Measurements from ENCODE around the gene SH2B2. TPM values are rescaled to one million over a fixed set of nuclear protein-coding genes. Genes with fewer than 3 reads are reported as not detected.

The SH2B2 gene
- total and polyA plus RNA-seq, 4 donors, result 0.65 to 1.4 (median 1.0) TPM; not detected in 1

DNA sequence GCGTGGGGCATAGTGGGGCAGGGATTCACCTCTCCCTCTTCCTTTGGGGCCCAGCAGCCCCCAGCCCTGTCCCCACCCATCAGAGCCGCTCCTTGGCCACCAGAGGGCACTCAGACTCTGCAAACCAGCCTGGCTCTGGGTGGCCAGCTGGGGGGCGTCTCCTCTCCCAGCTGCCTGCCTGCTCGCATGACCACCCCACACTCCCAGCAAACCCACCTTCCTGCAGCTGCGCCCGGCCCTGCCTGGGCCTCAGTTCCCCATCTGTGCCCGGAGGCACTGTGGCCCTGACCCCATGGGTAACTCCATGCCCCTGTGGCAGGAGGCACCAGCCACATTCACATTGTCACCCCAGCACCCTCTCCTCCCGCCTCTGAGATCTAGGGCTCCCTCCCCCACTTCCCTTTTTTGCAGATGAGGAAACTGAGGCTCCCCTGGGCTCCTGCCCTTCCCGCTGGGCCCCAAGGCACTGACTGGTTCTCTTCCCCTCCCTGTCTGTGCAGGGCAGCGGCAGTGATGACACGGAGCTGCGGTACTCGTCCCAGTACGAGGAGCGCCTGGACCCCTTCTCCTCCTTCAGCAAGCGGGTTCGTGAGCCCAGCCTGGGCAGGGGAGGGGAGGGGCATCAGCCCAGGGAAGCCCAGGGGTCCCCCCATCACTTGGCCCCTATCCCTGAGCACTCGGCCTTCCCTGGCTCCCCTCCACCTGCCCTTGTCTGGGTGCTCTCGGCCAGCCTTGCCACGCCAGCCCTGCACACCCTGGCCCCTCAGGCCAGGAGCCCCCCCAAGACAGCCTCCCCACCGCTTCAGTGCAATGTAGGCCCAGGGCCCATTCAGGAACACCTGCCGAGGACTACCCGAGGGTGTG, 6.9 kb upstream of the SH2B2 start:
- Histone ChIP-seq H3K4me3 (ENCODE audit: low read depth in 1 of 3, low read length in 3 of 3) (no peak overlapping the region), H3K36me3 (ENCODE audit: control insufficient read depth in 4 of 4, insufficient read depth in 3 of 4, low read depth in 1 of 4, low read length in 3 of 4) (peaks cover 0 to 2% (median 0%) of the 10 kb centered on the region in 4 donors), H3K9ac (ENCODE audit: low read depth in 1 of 2, low read length in 2 of 2) (no peak overlapping the region), H3K9me3 (ENCODE audit: control insufficient read depth in 4 of 4, low read length in 3 of 4) (no peaks in the 10 kb centered on the region), H3K4me1 (ENCODE audit: control insufficient read depth in 4 of 4, insufficient read depth in 4 of 4, low read length in 3 of 4) (no peaks in the 10 kb centered on the region), H3K27ac (ENCODE audit: low read depth in 1 of 2, low read length in 2 of 2) (no peak overlapping the region), H3K27me3 (ENCODE audit: control insufficient read depth in 4 of 4, insufficient read depth in 4 of 4, low read length in 3 of 4) (no peaks in the 10 kb centered on the region)
- TF ChIP-seq TAF1 (conservative IDR thresholded peaks at IDR 0.05) (no peak), RAD21 (IDR thresholded peaks at IDR 0.05) (peak; percentile 80 to 87), FOXA2 (IDR thresholded peaks at IDR 0.05) (no peak)
- TF ChIP-seq, protein P1, sequence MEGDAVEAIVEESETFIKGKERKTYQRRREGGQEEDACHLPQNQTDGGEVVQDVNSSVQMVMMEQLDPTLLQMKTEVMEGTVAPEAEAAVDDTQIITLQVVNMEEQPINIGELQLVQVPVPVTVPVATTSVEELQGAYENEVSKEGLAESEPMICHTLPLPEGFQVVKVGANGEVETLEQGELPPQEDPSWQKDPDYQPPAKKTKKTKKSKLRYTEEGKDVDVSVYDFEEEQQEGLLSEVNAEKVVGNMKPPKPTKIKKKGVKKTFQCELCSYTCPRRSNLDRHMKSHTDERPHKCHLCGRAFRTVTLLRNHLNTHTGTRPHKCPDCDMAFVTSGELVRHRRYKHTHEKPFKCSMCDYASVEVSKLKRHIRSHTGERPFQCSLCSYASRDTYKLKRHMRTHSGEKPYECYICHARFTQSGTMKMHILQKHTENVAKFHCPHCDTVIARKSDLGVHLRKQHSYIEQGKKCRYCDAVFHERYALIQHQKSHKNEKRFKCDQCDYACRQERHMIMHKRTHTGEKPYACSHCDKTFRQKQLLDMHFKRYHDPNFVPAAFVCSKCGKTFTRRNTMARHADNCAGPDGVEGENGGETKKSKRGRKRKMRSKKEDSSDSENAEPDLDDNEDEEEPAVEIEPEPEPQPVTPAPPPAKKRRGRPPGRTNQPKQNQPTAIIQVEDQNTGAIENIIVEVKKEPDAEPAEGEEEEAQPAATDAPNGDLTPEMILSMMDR (IDR thresholded peaks at IDR 0.05; ENCODE audit: low read depth, low read length, missing input control), result peak; percentile 66
- 73% methylated on average over 23 of the region's 23 CpGs for WGBS
- peak; percentile 51 for DNase-seq (ENCODE audit: low spot score)

DNA sequence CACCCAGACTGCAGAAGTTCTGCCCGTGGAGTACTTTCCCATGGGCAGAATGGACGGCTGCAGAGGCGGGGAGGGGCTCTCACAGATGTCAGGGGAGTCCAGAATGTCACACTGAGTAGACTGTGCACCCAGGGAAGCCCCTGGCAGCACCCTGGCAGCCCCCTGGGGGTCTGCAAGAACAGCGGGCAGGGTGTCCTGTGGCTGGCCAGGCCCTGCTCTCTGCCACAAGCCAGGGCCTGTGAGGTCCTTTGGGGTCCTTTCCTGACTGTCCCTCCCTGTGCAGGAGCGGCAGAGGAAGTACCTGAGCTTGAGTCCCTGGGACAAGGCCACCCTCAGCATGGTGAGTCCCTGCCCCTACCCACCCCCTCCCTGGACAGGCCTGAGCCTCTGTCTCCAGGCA, 6.1 kb upstream of the SH2B2 start:
- Histone ChIP-seq H3K27ac (ENCODE audit: low read depth in 1 of 2, low read length in 2 of 2) (no peak overlapping the region), H3K4me1 (ENCODE audit: control insufficient read depth in 4 of 4, insufficient read depth in 4 of 4, low read length in 3 of 4) (no peaks in the 10 kb centered on the region), H3K4me3 (ENCODE audit: low read depth in 1 of 3, low read length in 3 of 3) (no peak overlapping the region), H3K36me3 (ENCODE audit: control insufficient read depth in 4 of 4, insufficient read depth in 3 of 4, low read depth in 1 of 4, low read length in 3 of 4) (peaks cover 0 to 2% (median 0%) of the 10 kb centered on the region in 4 donors), H3K9ac (ENCODE audit: low read depth in 1 of 2, low read length in 2 of 2) (no peak overlapping the region), H3K27me3 (ENCODE audit: control insufficient read depth in 4 of 4, insufficient read depth in 4 of 4, low read length in 3 of 4) (no peaks in the 10 kb centered on the region), H3K9me3 (ENCODE audit: control insufficient read depth in 4 of 4, low read length in 3 of 4) (no peaks in the 10 kb centered on the region)
- TF ChIP-seq HNF4G (IDR thresholded peaks at IDR 0.05) (no peak), SP1 (IDR thresholded peaks at IDR 0.05) (no peak), TAF1 (conservative IDR thresholded peaks at IDR 0.05) (no peak), GABPA (IDR thresholded peaks at IDR 0.05 in 1 of 2, conservative IDR thresholded peaks at IDR 0.05 in 1 of 2) (no peak), FOXA1 (IDR thresholded peaks at IDR 0.05) (no peak), JUND (IDR thresholded peaks at IDR 0.05) (no peak), NR2F2 (IDR thresholded peaks at IDR 0.05) (no peak), HNF4A (conservative IDR thresholded peaks at IDR 0.05) (no peak), EGR1 (IDR thresholded peaks at IDR 0.05; ENCODE audit: low read depth in 2 of 2) (no peak), RAD21 (IDR thresholded peaks at IDR 0.05) (no peak), FOXA2 (IDR thresholded peaks at IDR 0.05) (no peak), RXRA (IDR thresholded peaks at IDR 0.05) (no peak), YY1 (IDR thresholded peaks at IDR 0.05) (no peak)
- TF ChIP-seq, protein P2, sequence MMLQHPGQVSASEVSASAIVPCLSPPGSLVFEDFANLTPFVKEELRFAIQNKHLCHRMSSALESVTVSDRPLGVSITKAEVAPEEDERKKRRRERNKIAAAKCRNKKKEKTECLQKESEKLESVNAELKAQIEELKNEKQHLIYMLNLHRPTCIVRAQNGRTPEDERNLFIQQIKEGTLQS (IDR thresholded peaks at IDR 0.05), result no peak
- TF ChIP-seq, protein P3, sequence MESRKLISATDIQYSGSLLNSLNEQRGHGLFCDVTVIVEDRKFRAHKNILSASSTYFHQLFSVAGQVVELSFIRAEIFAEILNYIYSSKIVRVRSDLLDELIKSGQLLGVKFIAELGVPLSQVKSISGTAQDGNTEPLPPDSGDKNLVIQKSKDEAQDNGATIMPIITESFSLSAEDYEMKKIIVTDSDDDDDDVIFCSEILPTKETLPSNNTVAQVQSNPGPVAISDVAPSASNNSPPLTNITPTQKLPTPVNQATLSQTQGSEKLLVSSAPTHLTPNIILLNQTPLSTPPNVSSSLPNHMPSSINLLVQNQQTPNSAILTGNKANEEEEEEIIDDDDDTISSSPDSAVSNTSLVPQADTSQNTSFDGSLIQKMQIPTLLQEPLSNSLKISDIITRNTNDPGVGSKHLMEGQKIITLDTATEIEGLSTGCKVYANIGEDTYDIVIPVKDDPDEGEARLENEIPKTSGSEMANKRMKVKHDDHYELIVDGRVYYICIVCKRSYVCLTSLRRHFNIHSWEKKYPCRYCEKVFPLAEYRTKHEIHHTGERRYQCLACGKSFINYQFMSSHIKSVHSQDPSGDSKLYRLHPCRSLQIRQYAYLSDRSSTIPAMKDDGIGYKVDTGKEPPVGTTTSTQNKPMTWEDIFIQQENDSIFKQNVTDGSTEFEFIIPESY (IDR thresholded peaks at IDR 0.05), result no peak
- TF ChIP-seq, protein P4, sequence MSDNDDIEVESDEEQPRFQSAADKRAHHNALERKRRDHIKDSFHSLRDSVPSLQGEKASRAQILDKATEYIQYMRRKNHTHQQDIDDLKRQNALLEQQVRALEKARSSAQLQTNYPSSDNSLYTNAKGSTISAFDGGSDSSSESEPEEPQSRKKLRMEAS (IDR thresholded peaks at IDR 0.05), result no peak
- TF ChIP-seq, protein P1 (IDR thresholded peaks at IDR 0.05; ENCODE audit: low read depth, low read length, missing input control), result no peak
- TF ChIP-seq, protein P5, sequence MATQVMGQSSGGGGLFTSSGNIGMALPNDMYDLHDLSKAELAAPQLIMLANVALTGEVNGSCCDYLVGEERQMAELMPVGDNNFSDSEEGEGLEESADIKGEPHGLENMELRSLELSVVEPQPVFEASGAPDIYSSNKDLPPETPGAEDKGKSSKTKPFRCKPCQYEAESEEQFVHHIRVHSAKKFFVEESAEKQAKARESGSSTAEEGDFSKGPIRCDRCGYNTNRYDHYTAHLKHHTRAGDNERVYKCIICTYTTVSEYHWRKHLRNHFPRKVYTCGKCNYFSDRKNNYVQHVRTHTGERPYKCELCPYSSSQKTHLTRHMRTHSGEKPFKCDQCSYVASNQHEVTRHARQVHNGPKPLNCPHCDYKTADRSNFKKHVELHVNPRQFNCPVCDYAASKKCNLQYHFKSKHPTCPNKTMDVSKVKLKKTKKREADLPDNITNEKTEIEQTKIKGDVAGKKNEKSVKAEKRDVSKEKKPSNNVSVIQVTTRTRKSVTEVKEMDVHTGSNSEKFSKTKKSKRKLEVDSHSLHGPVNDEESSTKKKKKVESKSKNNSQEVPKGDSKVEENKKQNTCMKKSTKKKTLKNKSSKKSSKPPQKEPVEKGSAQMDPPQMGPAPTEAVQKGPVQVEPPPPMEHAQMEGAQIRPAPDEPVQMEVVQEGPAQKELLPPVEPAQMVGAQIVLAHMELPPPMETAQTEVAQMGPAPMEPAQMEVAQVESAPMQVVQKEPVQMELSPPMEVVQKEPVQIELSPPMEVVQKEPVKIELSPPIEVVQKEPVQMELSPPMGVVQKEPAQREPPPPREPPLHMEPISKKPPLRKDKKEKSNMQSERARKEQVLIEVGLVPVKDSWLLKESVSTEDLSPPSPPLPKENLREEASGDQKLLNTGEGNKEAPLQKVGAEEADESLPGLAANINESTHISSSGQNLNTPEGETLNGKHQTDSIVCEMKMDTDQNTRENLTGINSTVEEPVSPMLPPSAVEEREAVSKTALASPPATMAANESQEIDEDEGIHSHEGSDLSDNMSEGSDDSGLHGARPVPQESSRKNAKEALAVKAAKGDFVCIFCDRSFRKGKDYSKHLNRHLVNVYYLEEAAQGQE (IDR thresholded peaks at IDR 0.05), result no peak
- 95% methylated on average over 5 of the region's 5 CpGs for WGBS
- DNase-seq (ENCODE audit: low spot score), result no peak
